Uterus (tissue), 4 donors: ENCODE measurements around the gene OR51G2. TPM values are rescaled to one million over a fixed set of nuclear protein-coding genes. Genes with fewer than 3 reads are reported as not detected.

Source experiments
- DNase-seq, 2 donors: peaks; one replicate each; pipeline ENCODE4 v3.0.0-alpha.2; 2019 to 2020
- H3K27ac ChIP-seq, 2 donors: fragments of 200-600 bp; sonication (generic); 1 replicate in 1 of 2; 2 replicates in 1 of 2; pipeline ENCODE4 v1.5.1; 2016 to 2018
- H3K27me3 ChIP-seq, 2 donors: fragments of 200-600 bp; sonication (generic); one replicate each; pipeline ENCODE4 v1.5.1; 2018 to 2019; ENCODE audit warnings: control low read depth in 1 of 2
- H3K36me3 ChIP-seq, 2 donors: fragments of 200-600 bp; sonication (generic); one replicate each; pipeline ENCODE4 v1.5.1; 2019; ENCODE audit warnings: control low read depth in 1 of 2
- H3K4me1 ChIP-seq, 2 donors: fragments of 200-600 bp; sonication (generic); one replicate each; pipeline ENCODE4 v1.5.1; 2018 to 2019; ENCODE audit warnings: control low read depth in 1 of 2
- H3K4me3 ChIP-seq, 2 donors: fragments of 200-600 bp; sonication (generic); 1 replicate in 1 of 2; 2 replicates in 1 of 2; pipeline ENCODE4 v1.5.1; 2018 to 2019; ENCODE audit warnings: mild to moderate bottlenecking in 1 of 2
- H3K9me3 ChIP-seq, 2 donors: fragments of 200-600 bp; sonication (generic); one replicate each; pipeline ENCODE4 v1.5.1; 2019; ENCODE audit warnings: control low read depth in 1 of 2
- CTCF ChIP-seq, 4 experiments: fragments of 200-600 bp in 2 of 4; fragments of 450-650 bp in 2 of 4; sonication (generic) in 2 of 4; IDR thresholded peaks; one replicate each; pipeline ENCODE4 v1.5.1; 2016 to 2019; ENCODE audit warnings: antibody characterized with exemption in 4 of 4, mild to moderate bottlenecking in 2 of 4, moderate library complexity in 1 of 4
- POLR2A ChIP-seq, 2 donors: fragments of 450-650 bp; IDR thresholded peaks; one replicate each; pipeline ENCODE4 v1.6.1; 2016; ENCODE audit warnings: antibody characterized with exemption in 2 of 2, mild to moderate bottlenecking in 1 of 2, moderate library complexity in 1 of 2
- intact Hi-C: fragments of 100-400 bp; cut with DNase I; formaldehyde crosslinking; loops from one replicate; pipeline ENCODE4 v1.15.1; 2023; ENCODE audit warnings: low total_unique reads
- total RNA-seq, 4 donors: library from RNA; depleted of rRNA in 3 of 4; stranded (reverse); fragments of >200 nt in 3 of 4; gene quantifications; one replicate each; pipeline versions ENCODE4 v1.1.0 to v1.2.4, GENCODE V29; 2014 to 2023
- donor health status: DM: yes; HTN: yes; CAD: no.

OR51G2 gene
- total RNA-seq, 4 donors from 2014 or later, result not detected

- TF ChIP-seq POLR2A (IDR thresholded peaks at IDR 0.05) (no peak), CTCF (IDR thresholded peaks at IDR 0.05) (no peak)
- Histone ChIP-seq H3K36me3 (no peaks in the 10 kb centered on the region), H3K27me3 (no peaks in the 10 kb centered on the region), H3K9me3 (no peaks in the 10 kb centered on the region), H3K4me1 (no peaks in the 10 kb centered on the region), H3K4me3 (no peak overlapping the region), H3K27ac (no peak overlapping the region)
- intact Hi-C loops, result no loop called here
- DNase-seq, result no peak
Observed at GRCh38 chr11:4921796-4922195, 2.6 kb upstream of the OR51G2 start.

GRCh38 chr11:4916581-4916980 lies 2.6 kb downstream of the OR51G2 start:
- no peaks in the 10 kb centered on the region for H3K9me3 ChIP-seq
- no peaks in the 10 kb centered on the region for H3K27me3 ChIP-seq
- H3K27ac ChIP-seq, result no peak overlapping the region
- H3K36me3 ChIP-seq, result no peaks in the 10 kb centered on the region
- DNase-seq, result no peak
- no peak overlapping the region for H3K4me3 ChIP-seq
- intact Hi-C loops, result no loop called here
- no peak for TF ChIP-seq CTCF (IDR thresholded peaks at IDR 0.05)
- TF ChIP-seq POLR2A (IDR thresholded peaks at IDR 0.05), result no peak
- no peaks in the 10 kb centered on the region for H3K4me1 ChIP-seq

- intact Hi-C loops, result no loop called here
- Histone ChIP-seq H3K27ac (no peak within 1 kb of the TSS), H3K4me3 (no peak within 1 kb of the TSS), H3K9me3 (no peaks in the 10 kb centered on the region), H3K36me3 (no peaks in the 10 kb centered on the region), H3K27me3 (no peaks in the 10 kb centered on the region), H3K4me1 (no peaks in the 10 kb centered on the region)
- DNase-seq, result no peak
- TF ChIP-seq CTCF (IDR thresholded peaks at IDR 0.05) (no peak), POLR2A (IDR thresholded peaks at IDR 0.05) (no peak)
Observed at GRCh38 chr11:4903484-4903883, 15.7 kb downstream of the OR51G2 start, which contains the start of gene OR51A7. Gene OR51A7 (plus strand): TSS chr11:4903783. CDS start chr11:4907370, 3,587 bp downstream.

GRCh38 chr11:4891996-4892640 lies 27.0 kb downstream of the OR51G2 start:
- H3K27me3 ChIP-seq, result no peaks in the 10 kb centered on the region

More at GRCh38 chr11:4891996-4892640, 27.0 kb downstream of the OR51G2 start:
- Histone ChIP-seq H3K9me3 (no peaks in the 10 kb centered on the region), H3K36me3 (no peaks in the 10 kb centered on the region), H3K27ac (no peak overlapping the region), H3K4me3 (no peak overlapping the region), H3K4me1 (no peaks in the 10 kb centered on the region)
- no peak for TF ChIP-seq CTCF (IDR thresholded peaks at IDR 0.05)
- no peak for TF ChIP-seq POLR2A (IDR thresholded peaks at IDR 0.05)
- no peak for DNase-seq
- intact Hi-C loops, result no loop called here
